IMR-90 (cell line): ENCODE results near the gene HYI. TPM values are rescaled to one million over a fixed set of nuclear protein-coding genes. Genes with fewer than 3 reads are reported as not detected.

ENCODE experiments used
- ATAC-seq: fragments of 200-7000 bp; cut with Tn5 transposase; 2 replicates; pipeline ENCODE4 v1.9.1; 2020; ENCODE audit warnings: low read depth, mild to moderate bottlenecking, moderate library complexity
- BruUV-seq: library from RNA; stranded (reverse); fragments of 400-500 nt; replicated peaks from 2 replicates; lab custom pipeline; 2021; lab: Mats Ljungman, UMichigan
- CTCF ChIA-PET: fragments of 300-600 bp; formaldehyde crosslinking; extraction: SDS; loops from one replicate; lab custom pipeline; 2021; ENCODE audit warnings: antibody characterized with exemption; lab: Yijun Ruan, JAX
- POLR2A ChIA-PET: fragments of 300-600 bp; sonication (Branson Sonifier 250); formaldehyde crosslinking; loops from one replicate; lab custom pipeline; 2022; ENCODE audit warnings: antibody characterized with exemption; ENCODE audit not compliant: unreplicated experiment; lab: Charles Lee
- DNase-seq: peaks from one replicate; pipeline ENCODE4 v3.0.0; 2013
- H2AFZ ChIP-seq: replicated peaks from 2 replicates; pipeline ENCODE3; 2013; ENCODE audit warnings: low read length, mild to moderate bottlenecking; ENCODE audit not compliant: poor library complexity
- H2AK5ac ChIP-seq: 2 replicates; pipeline ENCODE4 v1.6.1; 2013; ENCODE audit warnings: low read depth, low read length, inconsistent platforms
- H2AK9ac ChIP-seq: replicated peaks from 2 replicates; pipeline ENCODE3; 2013; ENCODE audit warnings: mild to moderate bottlenecking, low read depth, low read length, moderate library complexity; ENCODE audit not compliant: poor library complexity
- H2BK120ac ChIP-seq: 2 replicates; pipeline ENCODE4 v1.6.1; 2013; ENCODE audit warnings: low read depth, low read length, inconsistent platforms
- H2BK15ac ChIP-seq: 3 replicates; pipeline ENCODE4 v1.6.1; 2013; ENCODE audit warnings: low read depth, low read length, inconsistent platforms
- H2BK20ac ChIP-seq: 2 replicates; pipeline ENCODE4 v1.6.1; 2013; ENCODE audit warnings: low read depth, mild to moderate bottlenecking, inconsistent platforms, low read length, moderate library complexity
- H2BK5ac ChIP-seq: 2 replicates; pipeline ENCODE4 v1.6.1; 2013; ENCODE audit warnings: mild to moderate bottlenecking, low read depth, low read length, inconsistent platforms; ENCODE audit not compliant: poor library complexity, severe bottlenecking
- H3K14ac ChIP-seq: replicated peaks from 2 replicates; pipeline ENCODE4 v1.6.1; 2013; ENCODE audit warnings: low read depth, low read length, inconsistent platforms
- H3K18ac ChIP-seq: 2 replicates; pipeline ENCODE4 v1.6.1; 2013; ENCODE audit warnings: low read depth, low read length, control low read depth
- H3K23ac ChIP-seq: 2 replicates; pipeline ENCODE4 v1.6.1; 2013; ENCODE audit warnings: low read depth, low read length, inconsistent platforms
- H3K27ac ChIP-seq: 2 replicates; pipeline ENCODE4 v1.5.1; 2013; ENCODE audit warnings: mild to moderate bottlenecking, control low read depth, low read length; ENCODE audit not compliant: insufficient read depth
- H3K27me3 ChIP-seq: 2 replicates; pipeline ENCODE4 v1.6.1; 2013; ENCODE audit warnings: low read length; ENCODE audit not compliant: control insufficient read depth, insufficient read depth
- H3K36me3 ChIP-seq: 2 replicates; pipeline ENCODE4 v1.6.1; 2013; ENCODE audit warnings: low read length, mixed read lengths; ENCODE audit not compliant: control insufficient read depth, insufficient read depth
- H3K4ac ChIP-seq: 2 replicates; pipeline ENCODE4 v1.6.1; 2013; ENCODE audit warnings: low read depth, low read length, inconsistent platforms
- H3K4me1 ChIP-seq: 2 replicates; pipeline ENCODE4 v1.6.1; 2013; ENCODE audit warnings: low read length, mixed read lengths; ENCODE audit not compliant: control insufficient read depth, insufficient read depth
- H3K4me2 ChIP-seq: 2 replicates; pipeline ENCODE4 v1.6.1; 2013; ENCODE audit warnings: low read depth, mild to moderate bottlenecking, control low read depth, low read length, moderate library complexity
- H3K4me3 ChIP-seq: 2 replicates; pipeline ENCODE4 v1.5.1; 2013; ENCODE audit warnings: low read depth, mild to moderate bottlenecking, control low read depth, low read length, moderate library complexity; ENCODE audit not compliant: insufficient read depth
- H3K56ac ChIP-seq: 2 replicates; pipeline ENCODE4 v1.6.1; 2013; ENCODE audit warnings: low read length, inconsistent platforms; ENCODE audit not compliant: insufficient read depth; ENCODE audit errors: extremely low read depth
- H3K79me1 ChIP-seq, 2 experiments: 2 replicates each; pipeline ENCODE4 v1.6.1; 2013; ENCODE audit warnings: low read length in 2 of 2, inconsistent platforms in 1 of 2, low read depth in 1 of 2
- H3K9ac ChIP-seq: 2 replicates; pipeline ENCODE4 v1.6.1; 2013; ENCODE audit warnings: low read depth, low read length, control low read depth
- H3K9me1 ChIP-seq: 2 replicates; pipeline ENCODE4 v1.6.1; 2013; ENCODE audit warnings: low read length, inconsistent platforms; ENCODE audit not compliant: insufficient read depth
- H3K9me3 ChIP-seq: 2 replicates; pipeline ENCODE4 v1.6.1; 2013; ENCODE audit warnings: low read length; ENCODE audit not compliant: control insufficient read depth, insufficient read depth
- H4K20me1 ChIP-seq: 2 replicates; pipeline ENCODE4 v1.6.1; 2013; ENCODE audit warnings: low read length, inconsistent platforms; ENCODE audit not compliant: insufficient read depth
- H4K5ac ChIP-seq: 2 replicates; pipeline ENCODE4 v1.6.1; 2013; ENCODE audit warnings: mild to moderate bottlenecking, low read depth, low read length, control low read depth
- H4K8ac ChIP-seq, 2 experiments: 2 replicates each; pipeline ENCODE4 v1.6.1; 2013; ENCODE audit warnings: low read depth in 2 of 2, low read length in 2 of 2, control low read depth in 1 of 2, inconsistent platforms in 1 of 2
- H4K91ac ChIP-seq: 2 replicates; pipeline ENCODE4 v1.6.1; 2013; ENCODE audit warnings: low read depth, low read length, inconsistent platforms; ENCODE audit not compliant: insufficient read depth
- BHLHE40 ChIP-seq: fragments of 150-350 bp; IDR thresholded peaks from 2 replicates; pipeline ENCODE4 v1.6.1; 2016; ENCODE audit warnings: mild to moderate bottlenecking, low read depth, low read length
- CEBPB ChIP-seq: IDR thresholded peaks from 2 replicates; pipeline ENCODE4 v1.6.1; 2012; ENCODE audit warnings: low read depth, low read length, improper control_type of control experiment
- CHD1 ChIP-seq: IDR thresholded peaks from 2 replicates; pipeline ENCODE4 v1.6.1; 2012; ENCODE audit warnings: low read depth, low read length, improper control_type of control experiment
- FOS ChIP-seq: fragments of 150-350 bp; IDR thresholded peaks from 2 replicates; pipeline ENCODE4 v1.6.1; 2016; ENCODE audit warnings: low read depth, low read length
- MAFK ChIP-seq: IDR thresholded peaks from 2 replicates; pipeline ENCODE4 v1.6.1; 2012; ENCODE audit warnings: low read depth, low read length, improper control_type of control experiment
- NFE2L2 ChIP-seq: fragments of 150-350 bp; IDR thresholded peaks from 2 replicates; pipeline ENCODE4 v1.6.1; 2016; ENCODE audit warnings: low read depth, mild to moderate bottlenecking, low read length
- POLR2A ChIP-seq: IDR thresholded peaks from 2 replicates; pipeline ENCODE4 v1.6.1; 2012; ENCODE audit warnings: mild to moderate bottlenecking, low read depth, low read length
- RAD21 ChIP-seq: IDR thresholded peaks from 2 replicates; pipeline ENCODE4 v1.6.1; 2012; ENCODE audit warnings: low read length, improper control_type of control experiment
- RFX5 ChIP-seq: IDR thresholded peaks from 2 replicates; pipeline ENCODE4 v1.8.0; 2012; ENCODE audit warnings: low read depth, mild to moderate bottlenecking, low read length, moderate library complexity
- SMC3 ChIP-seq: fragments of 150-350 bp; IDR thresholded peaks from 2 replicates; pipeline ENCODE4 v1.6.1; 2016; ENCODE audit warnings: low read depth, mild to moderate bottlenecking, antibody characterized with exemption, low read length, moderate library complexity
- WGBS, 2 experiments: methylation state at CpG; one replicate each; pipeline versions ENCODE4 v1.1.5 to v1.1.7; 2013; ENCODE audit warnings: missing lambda C conversion rate in 2 of 2; ENCODE audit not compliant: insufficient read length in 1 of 2; ENCODE audit errors: extremely low coverage in 2 of 2; 5-methylcytosine and 5-hydroxymethylcytosine counted together
- dilution Hi-C: fragments of 300-500 bp; cut with HindIII; formaldehyde crosslinking; loops from one replicate; pipeline ENCODE4 v1.14.3; 2018; ENCODE audit warnings: low sequenced_read_pairs; ENCODE audit not compliant: unreplicated experiment
- in situ Hi-C: fragments of 300-500 bp; cut with MboI; formaldehyde crosslinking; loops from 3 replicates; pipeline ENCODE4 v1.14.3; 2019; ENCODE audit warnings: low sequenced_read_pairs, inconsistent platforms, mixed read lengths
- intact Hi-C: fragments of 100-400 bp; cut with micrococcal nuclease; formaldehyde crosslinking; loops from 2 replicates; pipeline ENCODE4 v1.10.0; 2022
- polyA plus RNA-seq, 3 experiments: library from polyadenylated mRNA; depleted of rRNA; stranded (reverse); fragments of >200 nt; gene quantifications; 2 replicates each; pipeline ENCODE4 v1.2.3, GENCODE V29; 2012; ENCODE audit warnings: low replicate concordance in 1 of 3
- total RNA-seq: library from RNA; depleted of rRNA; stranded (reverse); fragments of >200 nt; gene quantifications from 2 replicates; pipeline ENCODE4 v1.2.3, GENCODE V29; 2012
- TF ChIP-seq, protein P1 (sequence below): fragments of 150-350 bp; IDR thresholded peaks from 2 replicates; pipeline ENCODE4 v1.6.1; 2017; ENCODE audit warnings: mild to moderate bottlenecking, antibody characterized with exemption, low read length, low read depth
- TF ChIP-seq, protein P2 (sequence below): fragments of 150-350 bp; IDR thresholded peaks from 2 replicates; pipeline ENCODE4 v1.6.1; 2016; ENCODE audit warnings: low read depth, mild to moderate bottlenecking, low read length, moderate library complexity, borderline replicate concordance

HYI gene
- total and polyA plus RNA-seq, 2 of the 4 experiments (the other 2 are of a cell fraction), result 21.5 to 53.7 TPM

DNA sequence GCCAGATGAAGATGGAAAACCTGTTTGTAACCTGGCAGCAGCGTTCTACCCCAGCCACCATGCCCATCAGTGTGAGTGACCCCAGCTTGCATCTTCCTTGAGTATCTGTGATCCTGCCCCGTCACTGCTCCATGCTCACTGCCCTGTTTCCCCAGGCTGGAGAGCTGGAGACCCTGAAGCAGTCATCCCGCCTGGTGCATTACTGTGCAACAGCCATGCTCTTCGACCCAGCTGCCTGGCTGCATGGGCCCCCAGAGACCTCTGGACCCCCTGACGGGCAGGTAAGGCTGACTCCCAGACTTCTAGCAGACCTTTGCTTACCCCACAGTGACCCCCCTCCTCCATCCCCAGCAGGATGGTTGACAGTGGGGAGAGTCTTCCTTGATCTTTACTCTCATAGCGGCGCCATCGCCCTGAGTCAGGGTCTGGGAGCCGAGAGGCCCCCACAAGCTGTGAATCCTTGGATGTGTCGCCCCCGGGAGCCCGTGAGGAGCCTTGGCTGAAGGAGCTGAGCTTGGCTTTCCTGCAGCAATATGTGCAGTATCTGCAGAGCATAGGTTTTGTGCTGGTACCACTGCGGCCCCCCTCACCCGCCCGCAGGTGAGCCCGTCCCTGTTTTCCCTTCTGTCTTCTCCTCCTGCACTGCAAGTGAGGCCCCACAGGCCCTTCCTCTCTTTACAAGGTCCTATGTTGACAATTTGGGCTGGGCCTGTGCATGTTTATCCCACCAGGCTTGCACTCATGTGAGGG lies 10.4 kb downstream of the HYI start:
- CTCF ChIA-PET, result no interaction called here

More for the DNA sequence above, 10.4 kb downstream of the HYI start:
- Histone ChIP-seq H2BK5ac (no peak overlapping the region), H3K9me3 (no peaks in the 10 kb centered on the region), H2BK15ac (no peak overlapping the region), H3K14ac (no peak overlapping the region), H3K23ac (no peak overlapping the region), H3K79me1 (peaks cover 0 to 20% of the 10 kb centered on the region in 2 experiments; a peak in 2 of 4 replicates), H3K18ac (no peak overlapping the region), H3K4me1 (peaks cover 4% of the 10 kb centered on the region; the same call in 1 of the 2 replicates), H2AK5ac (0 out of 2 replicates have a peak overlapping the region, but pooled peaks have one; percentile 9), H3K36me3 (peaks cover 90% of the 10 kb centered on the region), H3K27ac (no peak overlapping the region), H2BK120ac (no peak overlapping the region), H3K4ac (no peak overlapping the region), H4K8ac (no peak overlapping the region), H3K4me2 (no peak overlapping the region), H3K9me1 (peaks cover 32% of the 10 kb centered on the region), H4K20me1 (no peaks in the 10 kb centered on the region; the same call in 1 of the 2 replicates), H3K4me3 (no peak overlapping the region), H3K9ac (no peak overlapping the region), H2AK9ac (peak overlapping the region; percentile 19), H4K91ac (no peak overlapping the region), H3K56ac (no peak overlapping the region), H4K5ac (no peak overlapping the region), H2AFZ (no peak overlapping the region), H2BK20ac (no peak overlapping the region), H3K27me3 (no peaks in the 10 kb centered on the region)
- 100% methylated on average over 4 of the region's 16 CpGs; no CpG with 5 or more reads in 1 of the 2 experiments for WGBS, 2 experiments
- intact Hi-C loops (no loop called here), dilution Hi-C loops (no loop called here), in situ Hi-C loops (no loop called here)
- POLR2A ChIA-PET, result no interaction called here
- no peak for TF ChIP-seq CEBPB
- TF ChIP-seq MAFK, result no peak
- TF ChIP-seq, protein P1, sequence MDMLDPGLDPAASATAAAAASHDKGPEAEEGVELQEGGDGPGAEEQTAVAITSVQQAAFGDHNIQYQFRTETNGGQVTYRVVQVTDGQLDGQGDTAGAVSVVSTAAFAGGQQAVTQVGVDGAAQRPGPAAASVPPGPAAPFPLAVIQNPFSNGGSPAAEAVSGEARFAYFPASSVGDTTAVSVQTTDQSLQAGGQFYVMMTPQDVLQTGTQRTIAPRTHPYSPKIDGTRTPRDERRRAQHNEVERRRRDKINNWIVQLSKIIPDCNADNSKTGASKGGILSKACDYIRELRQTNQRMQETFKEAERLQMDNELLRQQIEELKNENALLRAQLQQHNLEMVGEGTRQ, result no peak
- TF ChIP-seq CHD1, result no peak
- no peak for TF ChIP-seq SMC3
- no peak for TF ChIP-seq NFE2L2
- TF ChIP-seq FOS, result no peak
- TF ChIP-seq BHLHE40, result no peak
- no peak for TF ChIP-seq RAD21
- no peak for TF ChIP-seq RFX5
- TF ChIP-seq POLR2A, result no peak
- TF ChIP-seq, protein P2, sequence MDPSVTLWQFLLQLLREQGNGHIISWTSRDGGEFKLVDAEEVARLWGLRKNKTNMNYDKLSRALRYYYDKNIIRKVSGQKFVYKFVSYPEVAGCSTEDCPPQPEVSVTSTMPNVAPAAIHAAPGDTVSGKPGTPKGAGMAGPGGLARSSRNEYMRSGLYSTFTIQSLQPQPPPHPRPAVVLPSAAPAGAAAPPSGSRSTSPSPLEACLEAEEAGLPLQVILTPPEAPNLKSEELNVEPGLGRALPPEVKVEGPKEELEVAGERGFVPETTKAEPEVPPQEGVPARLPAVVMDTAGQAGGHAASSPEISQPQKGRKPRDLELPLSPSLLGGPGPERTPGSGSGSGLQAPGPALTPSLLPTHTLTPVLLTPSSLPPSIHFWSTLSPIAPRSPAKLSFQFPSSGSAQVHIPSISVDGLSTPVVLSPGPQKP, result no peak
- no TSS peak for BruUV-seq
- DNase-seq, result no peak
- ATAC-seq, result no peak
